SK-N-DZ (cell line): ENCODE data around the gene ZFAND2A.
A peak's percentile ranks its signal among the peaks of the same experiment; 100 is the strongest.
"Not testable (repeated sequence)": the region's sequence is repeated elsewhere in the genome, so short reads cannot be mapped to it uniquely, and the experiment has no call there.

ENCODE experiments used
- DNase-seq: peaks from one replicate; pipeline ENCODE4 v3.0.0-alpha.2; 2015; ENCODE audit warnings: low spot score

The ZFAND2A gene

DNA sequence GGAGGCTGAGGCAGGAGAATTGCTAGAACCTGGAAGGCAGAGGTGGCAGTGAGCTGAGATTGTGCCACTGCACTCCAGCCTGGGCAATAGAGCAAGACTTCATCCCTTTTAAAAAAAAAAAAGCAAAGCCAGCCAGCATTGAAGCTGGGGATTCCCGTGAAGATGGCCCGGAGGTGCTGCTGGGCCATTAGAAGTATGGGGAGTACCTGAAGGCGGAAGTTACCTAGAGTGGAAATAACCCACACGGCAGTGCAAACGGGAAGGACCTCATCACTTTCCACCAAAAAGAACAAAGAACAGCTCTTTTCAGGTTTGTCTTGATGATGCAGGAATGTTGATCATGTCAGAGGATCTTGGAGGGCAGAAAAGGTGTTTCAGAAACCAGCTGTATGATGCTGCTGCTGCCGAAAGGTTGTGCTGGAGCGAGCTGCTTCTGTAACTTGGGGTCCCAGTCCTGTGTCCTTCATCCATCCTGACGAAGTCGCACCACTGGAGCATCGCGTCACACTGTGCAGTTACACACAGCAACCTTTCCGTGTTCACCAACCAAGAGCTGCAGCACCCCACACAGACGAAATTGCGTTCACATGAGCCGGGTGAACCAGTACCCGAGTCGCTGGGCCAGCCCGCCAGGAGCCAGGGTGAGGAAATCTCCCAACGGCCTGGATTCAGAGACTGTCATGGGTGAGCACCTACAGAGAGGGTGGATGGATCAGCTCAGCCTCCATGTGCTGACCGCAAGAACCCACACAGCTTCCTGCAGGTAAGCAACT lies 8.2 kb downstream of the ZFAND2A start:
- DNase-seq: no peak

DNA sequence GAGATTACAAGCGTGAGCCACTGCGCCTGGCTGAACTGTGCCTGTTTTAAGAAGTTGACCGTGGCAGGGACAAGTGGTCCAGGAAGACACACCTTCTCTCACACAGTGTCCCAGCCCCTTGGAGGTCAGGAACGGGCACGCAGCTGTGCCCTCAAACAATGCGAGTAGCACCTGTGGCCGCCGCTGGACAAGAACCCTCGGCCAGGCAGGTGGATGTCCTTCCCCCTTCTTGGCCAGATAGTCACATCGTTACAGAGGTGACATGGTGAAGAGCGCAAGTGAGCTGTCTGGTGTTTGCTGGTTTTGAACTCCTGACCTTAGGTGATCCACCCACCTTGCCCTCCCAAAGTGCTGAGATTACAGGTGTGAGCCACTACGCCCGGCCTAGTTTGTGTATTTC lies 8.8 kb downstream of the ZFAND2A start:
- no peak for DNase-seq

DNA sequence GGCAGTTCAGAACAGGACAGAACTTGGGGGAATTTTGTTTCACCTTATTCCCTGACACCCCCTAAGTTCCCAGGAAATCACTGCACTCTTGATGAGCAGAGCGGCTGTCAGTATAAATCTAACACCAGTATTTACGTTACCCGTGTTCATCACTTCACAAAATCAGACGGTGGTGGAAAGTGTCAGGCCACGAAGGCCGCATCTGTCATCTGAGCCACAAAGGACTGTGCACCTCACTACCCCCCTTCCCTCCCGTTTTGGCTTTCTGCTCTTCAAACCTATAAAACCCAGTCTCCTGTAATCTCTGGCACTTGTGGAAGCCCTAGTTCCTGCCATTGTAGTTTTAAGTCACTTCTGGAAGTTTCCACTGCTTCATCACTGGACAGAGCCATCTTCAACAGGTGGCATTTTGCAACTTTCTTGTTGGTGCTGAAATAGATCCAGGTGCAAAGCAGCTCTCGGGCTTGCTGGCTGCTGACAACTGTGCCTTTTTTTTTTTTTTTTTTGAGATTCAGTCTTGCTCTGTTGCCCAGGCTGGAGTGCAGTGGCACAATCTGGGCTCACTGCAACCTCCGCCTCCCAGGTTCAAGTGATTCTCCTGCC lies 9.5 kb downstream of the ZFAND2A start:
- no peak for DNase-seq

DNA sequence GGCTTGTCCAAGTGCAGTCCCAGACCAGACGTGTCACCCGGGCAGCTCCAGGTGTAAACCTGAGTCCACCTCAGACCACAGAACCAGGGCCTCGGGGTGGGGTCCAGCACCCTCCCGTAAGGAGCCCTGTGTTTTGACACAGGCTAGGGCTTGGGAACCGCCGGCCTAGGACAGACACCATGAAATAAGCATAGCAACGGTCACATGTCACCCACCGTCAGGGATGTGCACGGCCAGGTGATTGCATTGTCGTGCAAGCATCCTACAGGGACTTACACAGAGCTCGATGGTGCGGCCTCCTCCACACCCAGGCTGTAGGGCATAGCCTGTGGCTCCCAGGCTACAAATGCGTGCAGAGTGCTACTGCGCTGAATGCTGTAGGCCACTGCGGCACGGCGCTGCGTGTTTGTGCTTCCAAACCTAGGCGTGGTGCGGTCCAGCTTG lies 10.6 kb downstream of the ZFAND2A start:
- no peak for DNase-seq

- DNase-seq: not testable (repeated sequence)
Observed at GRCh38 chr7:1147873-1148272, 12.1 kb downstream of the ZFAND2A start.

- peak; percentile 76 for DNase-seq
Observed at GRCh38 chr7:1144269-1144771, 15.7 kb downstream of the ZFAND2A start.

DNA sequence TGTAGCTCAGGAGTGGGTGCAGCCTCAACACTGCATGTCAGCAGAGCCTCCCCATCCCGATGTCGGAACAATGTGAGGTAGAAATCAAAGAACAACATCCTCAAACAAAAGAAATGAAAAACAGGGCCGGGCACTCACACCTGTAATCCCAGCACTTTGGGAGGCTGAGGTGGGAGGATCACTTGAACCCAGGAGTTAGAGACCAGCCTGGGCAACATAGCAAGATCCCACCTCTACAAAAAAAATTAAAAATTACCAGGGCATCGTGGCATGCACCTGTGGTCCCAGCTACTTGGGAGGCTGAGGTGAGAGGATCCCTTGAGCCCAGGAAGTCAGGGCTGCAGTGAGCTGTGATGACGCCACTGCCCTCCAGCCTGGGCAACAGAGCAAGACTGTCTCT lies 17.0 kb downstream of the ZFAND2A start:
- not testable (repeated sequence) for DNase-seq

DNA sequence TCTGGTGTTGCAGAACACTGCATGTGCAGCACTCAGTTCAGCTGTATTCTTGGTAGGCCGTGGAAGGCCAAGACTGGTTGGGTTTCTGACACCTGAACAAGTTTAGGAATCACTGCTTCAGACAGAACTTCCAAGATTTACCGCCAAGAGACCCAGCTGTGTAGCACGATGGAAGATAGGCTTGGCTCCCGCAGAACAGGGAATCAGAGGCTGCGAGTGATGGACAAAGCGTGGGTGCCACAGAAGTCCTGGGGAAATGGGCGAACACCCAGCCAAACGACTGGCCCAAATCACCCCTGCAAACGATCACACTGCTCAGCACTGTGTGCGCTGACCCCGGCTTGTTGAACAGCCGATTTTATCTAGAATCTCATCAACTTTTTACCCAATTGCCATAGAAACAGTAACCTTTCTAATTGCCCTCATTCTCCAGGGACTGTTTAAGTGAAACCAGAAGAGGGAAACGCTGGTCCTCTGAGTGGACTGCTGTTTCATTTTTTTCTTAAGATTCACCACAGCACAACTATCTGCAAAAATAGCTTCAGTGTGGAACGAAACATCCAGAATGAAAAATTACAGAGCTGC lies 17.9 kb downstream of the ZFAND2A start:
- peak; percentile 90 for DNase-seq

DNA sequence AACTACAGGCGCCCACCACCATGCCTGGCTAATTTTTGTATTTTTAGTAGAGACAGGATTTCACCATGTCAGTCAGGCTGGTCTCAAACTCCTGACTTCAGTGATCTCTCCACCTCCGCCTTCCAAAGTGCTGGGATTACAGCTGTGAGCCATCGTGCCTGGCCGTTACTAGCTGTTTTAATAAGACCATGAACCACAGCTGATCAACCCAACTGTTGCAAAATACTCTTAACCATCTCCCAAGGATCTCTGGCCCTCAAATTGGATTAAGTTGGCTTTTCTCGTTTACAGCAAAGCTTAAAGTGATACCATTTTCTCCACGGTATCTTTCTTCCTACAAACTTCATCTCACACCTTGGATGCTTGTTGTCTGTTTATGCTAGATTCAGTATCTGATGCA lies 18.3 kb downstream of the ZFAND2A start:
- no peak for DNase-seq

DNA sequence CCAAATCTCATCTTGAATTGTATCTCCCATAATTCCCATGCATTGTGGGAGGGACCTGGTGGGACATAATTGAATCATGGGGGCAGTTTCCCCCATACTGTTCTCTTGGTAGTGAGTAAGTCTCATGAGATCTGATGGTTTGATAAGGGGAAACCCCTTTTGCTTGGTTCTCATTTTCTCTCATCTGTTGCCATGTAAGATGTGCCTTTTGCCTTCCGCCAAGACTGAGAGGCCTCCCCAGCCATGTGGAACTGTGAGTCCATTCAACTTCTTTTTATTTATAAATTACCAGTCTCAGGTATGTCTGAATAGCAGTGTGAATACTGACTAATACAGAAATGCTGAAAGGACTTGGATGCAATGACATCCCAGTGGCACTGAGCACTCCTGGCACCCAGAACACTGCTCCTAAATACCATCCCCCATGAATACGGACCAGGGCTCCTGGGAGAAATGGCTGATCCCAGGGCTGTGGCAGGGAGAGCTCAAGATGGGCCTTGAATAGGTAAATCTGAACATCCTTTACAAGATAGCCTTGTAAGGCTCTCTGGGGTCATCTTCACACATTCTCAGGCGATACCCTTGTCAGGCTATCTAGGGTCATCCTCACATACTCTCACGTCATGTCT lies 19.4 kb downstream of the ZFAND2A start:
- no peak for DNase-seq

DNA sequence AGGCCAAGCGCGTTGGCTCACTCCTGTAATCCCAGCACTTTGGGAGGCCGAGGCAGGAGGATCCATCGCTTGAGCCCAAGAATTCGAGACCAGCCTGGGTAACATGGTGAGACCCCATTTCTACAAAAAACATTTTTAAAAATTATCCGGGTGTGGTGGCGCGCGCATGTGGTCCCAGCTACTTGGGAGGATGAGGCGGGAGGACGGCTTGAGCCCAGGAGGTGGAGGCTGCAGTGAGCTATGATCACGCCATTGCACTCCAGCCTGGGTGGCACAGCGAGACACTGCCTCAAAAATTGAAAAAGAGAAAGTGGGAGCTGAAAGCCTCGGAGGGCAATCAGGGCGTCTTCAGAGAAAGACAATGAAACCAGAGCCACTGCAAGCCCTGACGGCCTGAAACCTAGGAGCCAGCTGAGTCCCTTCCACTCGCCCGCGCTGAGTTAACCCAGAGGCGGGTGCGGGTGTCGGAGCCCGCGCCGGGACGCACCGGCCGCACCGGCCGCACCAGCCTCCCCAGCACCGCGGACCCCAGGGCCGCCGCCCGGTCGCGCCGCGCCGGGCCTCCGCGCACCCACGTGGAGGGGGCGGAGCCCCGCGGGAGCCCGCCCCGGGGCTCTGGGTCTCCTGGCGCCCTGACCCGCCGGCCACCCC lies 22.4 kb downstream of the ZFAND2A start:
- peak; percentile 25 for DNase-seq

- peak; percentile 60 for DNase-seq
Observed at GRCh38 chr7:1136841-1137516, 23.0 kb downstream of the ZFAND2A start.

DNA sequence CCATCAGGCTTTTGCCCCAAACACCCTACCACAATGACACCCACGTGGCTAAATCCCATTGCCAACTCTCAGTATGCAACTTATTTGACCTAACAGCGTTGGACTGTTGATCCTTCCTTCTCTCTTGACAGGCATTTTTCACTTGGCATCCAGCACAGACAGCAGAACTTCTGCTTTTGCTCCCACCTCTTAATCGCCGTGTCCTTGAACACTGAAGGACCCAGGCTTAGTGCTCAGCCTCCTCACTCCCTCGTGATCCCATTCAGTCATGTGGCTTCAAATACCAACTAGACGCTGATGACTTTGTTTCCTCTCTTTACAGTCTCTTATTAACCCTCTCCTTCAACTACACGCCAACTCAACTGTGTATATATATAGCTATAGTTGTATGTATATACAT lies 25.0 kb downstream of the ZFAND2A start:
- DNase-seq: no peak

GRCh38 chr7:1131471-1132265 lies 28.3 kb downstream of the ZFAND2A start:
- DNase-seq: no peak

DNA sequence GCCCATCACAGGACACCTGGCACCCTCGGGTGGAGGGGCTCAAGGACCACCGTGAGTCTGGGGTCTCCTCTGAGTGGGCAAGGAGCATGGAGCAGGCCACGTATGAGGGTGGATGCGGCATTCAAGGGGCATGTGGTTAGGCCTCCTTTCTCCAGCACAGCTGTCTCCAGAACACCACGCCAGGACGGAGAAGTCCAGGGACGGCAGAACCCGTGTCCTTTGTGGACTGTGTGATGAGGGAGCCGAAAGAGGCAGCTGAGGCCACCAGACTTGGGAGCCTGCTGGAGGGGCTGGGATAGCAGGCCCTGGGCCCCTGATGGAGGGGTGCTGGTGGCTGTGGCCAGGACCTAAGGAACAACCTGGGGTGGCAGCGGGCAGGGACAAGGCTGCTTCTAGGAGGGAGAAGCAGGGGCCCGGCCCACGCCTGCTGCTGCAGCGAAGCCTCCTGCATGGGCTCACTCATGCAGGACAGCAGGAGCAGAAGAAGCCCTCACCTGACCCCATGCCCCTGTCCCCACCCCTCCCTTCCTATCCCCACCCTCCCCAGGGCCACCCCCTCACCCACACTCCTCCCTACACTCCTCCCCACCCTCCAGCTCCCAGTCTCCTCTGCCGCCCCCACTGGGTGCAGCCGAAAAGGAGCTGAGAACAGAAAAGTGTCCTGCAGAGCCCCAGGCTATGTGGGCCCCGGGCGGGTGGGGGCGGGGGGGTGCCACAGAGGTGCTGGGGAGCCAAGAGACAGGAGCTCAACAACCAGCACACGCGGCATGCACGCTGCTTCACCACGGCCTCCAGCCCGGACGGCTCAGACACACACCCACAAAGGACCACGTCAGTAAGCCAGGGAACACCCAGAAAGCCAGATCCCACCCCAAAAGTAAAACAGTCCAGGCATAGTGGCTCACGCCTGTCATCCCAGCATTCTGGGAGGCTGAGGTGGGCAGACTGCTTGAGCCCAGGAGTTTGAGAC lies 29.7 kb downstream of the ZFAND2A start:
- no peak for DNase-seq

- DNase-seq: no peak
Observed at GRCh38 chr7:1129431-1129830, 30.6 kb downstream of the ZFAND2A start.

- no peak for DNase-seq
Observed at GRCh38 chr7:1127001-1127400, 33.0 kb downstream of the ZFAND2A start.

DNA sequence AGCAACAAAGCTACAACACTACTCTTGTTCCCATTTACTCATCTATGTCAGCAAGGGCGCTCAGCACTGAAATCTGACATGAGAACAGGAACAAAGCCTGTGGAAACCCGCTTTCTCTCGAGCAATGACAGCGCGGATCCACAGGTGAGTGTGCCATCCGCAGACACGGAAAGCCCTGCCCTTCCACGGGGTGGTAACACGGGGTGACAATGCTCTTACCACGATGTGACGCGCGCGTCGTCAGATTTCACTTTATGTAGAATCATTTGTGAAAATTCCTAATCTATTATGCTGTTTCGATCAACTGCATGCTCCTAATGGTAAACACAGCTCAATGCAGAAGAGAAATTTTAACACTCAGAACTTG lies 34.4 kb downstream of the ZFAND2A start:
- DNase-seq: no peak
